Activated CD4-positive, alpha-beta T cell treated with anti-CD3 and anti-CD28 coated beads, Interleukin-2, amount 50 U/mL, for 48 hours (primary cell): ENCODE results near the gene MRPL58.
"Not testable (repeated sequence)": the region's sequence is repeated elsewhere in the genome, so short reads cannot be mapped to it uniquely, and the experiment has no call there.

Source experiments
- DNase-seq, 2 experiments: peaks; one replicate each; pipeline ENCODE4 v3.0.0-alpha.2; 2020

MRPL58 gene

GRCh38 chr17:75019710-75020109 is 7.2 kb downstream of the MRPL58 start:
- no peak for DNase-seq

GRCh38 chr17:75020331-75021110 is 8.1 kb downstream of the MRPL58 start:
- DNase-seq = no peak

- DNase-seq = peak; percentile 27 to 31
These were observed 12.4 kb downstream of the MRPL58 start for GRCh38 chr17:75024686-75025397.

GRCh38 chr17:75025398-75025734 is 12.9 kb downstream of the MRPL58 start:
- DNase-seq = not testable (repeated sequence)

GRCh38 chr17:75026650-75027049 is 14.2 kb downstream of the MRPL58 start:
- not testable (repeated sequence) for DNase-seq

- DNase-seq = no peak
These were observed 17.7 kb downstream of the MRPL58 start for GRCh38 chr17:75030161-75030560.

- DNase-seq = peak; percentile 66 to 72
These were observed 19.7 kb downstream of the MRPL58 start for GRCh38 chr17:75031972-75032719.

- no peak for DNase-seq
These were observed 20.3 kb downstream of the MRPL58 start for GRCh38 chr17:75032720-75033280.

GRCh38 chr17:75033346-75034235 is 21.1 kb downstream of the MRPL58 start:
- DNase-seq = peak; percentile 98

GRCh38 chr17:75034236-75034908 is 21.9 kb downstream of the MRPL58 start:
- DNase-seq = peak; percentile 97 to 98

GRCh38 chr17:75036643-75037268 is 24.3 kb downstream of the MRPL58 start:
- DNase-seq = peak; percentile 78 to 83

GRCh38 chr17:75039238-75039637 is 26.8 kb downstream of the MRPL58 start:
- no peak for DNase-seq

- DNase-seq = no peak
These were observed 29.3 kb downstream of the MRPL58 start for GRCh38 chr17:75041656-75042280.

GRCh38 chr17:75043789-75044188 is 31.3 kb downstream of the MRPL58 start:
- not testable (repeated sequence) for DNase-seq

GRCh38 chr17:75044716-75045115 is 32.2 kb downstream of the MRPL58 start:
- DNase-seq = no peak

- peak in 1 of 2 experiments; percentile 50 for DNase-seq
These were observed 33.5 kb downstream of the MRPL58 start for GRCh38 chr17:75045946-75046406.

GRCh38 chr17:75046407-75047289 is 34.2 kb downstream of the MRPL58 start, which contains the start of the genes ATP5PD and KCTD2:
Gene ATP5PD, minus strand, starts transcription at chr17:75046969. Its CDS starts 4,319 bp downstream, at chr17:75042650.
Gene KCTD2, plus strand, starts transcription at chr17:75047225. Its CDS starts 26 bp downstream, at chr17:75047251.
- DNase-seq = peak; percentile 95 to 97

- DNase-seq = peak in 1 of 2 experiments; percentile 35
These were observed 35.1 kb downstream of the MRPL58 start for GRCh38 chr17:75047398-75048098.
